MCF 10A (cell line): ENCODE measurements around the gene DEFB112. TPM values are rescaled to one million over a fixed set of nuclear protein-coding genes. Genes with fewer than 3 reads are reported as not detected.

Source experiments
- BruUV-seq: library from RNA; stranded (reverse); fragments of 400-500 nt; replicated peaks from 2 replicates; lab custom pipeline; 2021; lab: Mats Ljungman, UMichigan
- CTCF ChIA-PET: fragments of 300-600 bp; sonication (Branson Sonifier 250); formaldehyde crosslinking; extraction: SDS; loops from one replicate; lab custom pipeline; 2021; ENCODE audit warnings: antibody characterized with exemption, inconsistent platforms; lab: Yijun Ruan, JAX
- POLR2A ChIA-PET: fragments of 300-600, 350-650 bp; sonication (Branson Sonifier 250); formaldehyde crosslinking; extraction: SDS; loops from one replicate; lab custom pipeline; 2020; ENCODE audit warnings: antibody characterized with exemption, inconsistent platforms; lab: Yijun Ruan, JAX
- DNase-seq: peaks from one replicate; pipeline ENCODE4 v3.0.0-alpha.2; 2018; ENCODE audit not compliant: unreplicated experiment
- H3K27ac Mint-ChIP-seq: one replicate; pipeline ENCODE4 v1.8.0; 2022; ENCODE audit warnings: mild to moderate bottlenecking, low read depth, mixed read lengths; ENCODE audit not compliant: unreplicated experiment
- H3K27me3 Mint-ChIP-seq: one replicate; pipeline ENCODE4 v1.8.0; 2022; ENCODE audit warnings: mixed read lengths; ENCODE audit not compliant: insufficient read depth, unreplicated experiment
- H3K36me3 Mint-ChIP-seq: one replicate; pipeline ENCODE4 v1.8.0; 2022; ENCODE audit warnings: mild to moderate bottlenecking, moderate library complexity, mixed read lengths; ENCODE audit not compliant: insufficient read depth, unreplicated experiment
- H3K4me1 Mint-ChIP-seq: one replicate; pipeline ENCODE4 v1.8.0; 2022; ENCODE audit warnings: mixed read lengths; ENCODE audit not compliant: insufficient read depth, unreplicated experiment
- H3K4me3 Mint-ChIP-seq: one replicate; pipeline ENCODE4 v1.8.0; 2022; ENCODE audit warnings: mild to moderate bottlenecking, moderate library complexity, mixed read lengths; ENCODE audit not compliant: unreplicated experiment
- H3K9me3 Mint-ChIP-seq: one replicate; pipeline ENCODE4 v1.8.0; 2022; ENCODE audit warnings: mixed read lengths; ENCODE audit not compliant: unreplicated experiment
- CTCF ChIP-seq: fragments of 200-600 bp; IDR thresholded peaks from one replicate; pipeline ENCODE4 v1.8.0; 2022; ENCODE audit warnings: antibody characterized with exemption, mild to moderate bottlenecking; ENCODE audit not compliant: unreplicated experiment
- intact Hi-C: fragments of 100-400 bp; cut with micrococcal nuclease; formaldehyde crosslinking; loops from 2 replicates; pipeline ENCODE4 v1.14.1; 2022
- total RNA-seq: library from RNA; stranded (reverse); gene quantifications from 2 replicates; pipeline ENCODE4 v1.2.3, GENCODE V29; 2022

The DEFB112 gene
- total RNA-seq, 1 experiment from 2014 or later = not detected

DNA sequence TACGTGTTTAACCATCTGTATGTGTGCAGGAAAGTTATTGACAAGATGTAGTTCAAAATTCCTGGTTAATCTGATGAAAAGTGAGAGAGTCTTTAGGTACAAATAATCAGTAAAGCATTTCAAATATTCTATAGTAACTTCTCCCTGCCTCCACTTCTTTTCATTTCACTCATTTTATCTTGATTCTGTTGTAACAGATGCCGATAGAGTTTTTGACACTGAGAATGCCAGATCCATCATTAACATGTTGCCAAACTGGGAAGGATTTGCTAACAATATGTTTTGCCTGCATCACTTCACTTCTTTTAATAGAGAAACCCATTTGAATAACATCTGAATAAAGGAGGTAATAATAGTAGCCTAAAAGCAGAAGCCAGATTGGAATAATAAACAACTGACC, 20.4 kb upstream of the DEFB112 start:
- intact Hi-C loops = no loop called here
- BruUV-seq = no TSS peak
- no peak for TF ChIP-seq CTCF
- Mint-ChIP-seq H3K9me3 (no peaks in the 10 kb centered on the region), H3K36me3 (no peaks in the 10 kb centered on the region), H3K27ac (no peak overlapping the region), H3K4me1 (no peaks in the 10 kb centered on the region), H3K27me3 (peaks cover 54% of the 10 kb centered on the region), H3K4me3 (no peak overlapping the region)
- CTCF ChIA-PET = no interaction called here
- POLR2A ChIA-PET = no interaction called here
- no peak for DNase-seq

GRCh38 chr6:50062051-50062450, 12.3 kb upstream of the DEFB112 start:
- H3K4me1 Mint-ChIP-seq = no peaks in the 10 kb centered on the region
- no peak overlapping the region for H3K27ac Mint-ChIP-seq
- no TSS peak for BruUV-seq
- H3K9me3 Mint-ChIP-seq = no peaks in the 10 kb centered on the region
- peaks cover 42% of the 10 kb centered on the region for H3K27me3 Mint-ChIP-seq
- intact Hi-C loops = no loop called here
- no peaks in the 10 kb centered on the region for H3K36me3 Mint-ChIP-seq
- TF ChIP-seq CTCF = no peak
- CTCF ChIA-PET = interaction anchor here (0.9 to 1.2 kb wide), 3 partner anchors 9 to 39 kb away, joined by 3 read pairs; no protein-coding TSS in a partner anchor
- no peak overlapping the region for H3K4me3 Mint-ChIP-seq
- DNase-seq = peak; percentile 43
- POLR2A ChIA-PET = no interaction called here

GRCh38 chr6:50056242-50056641, 6.5 kb upstream of the DEFB112 start:
- H3K27me3 Mint-ChIP-seq = peaks cover 32% of the 10 kb centered on the region
- H3K36me3 Mint-ChIP-seq = no peaks in the 10 kb centered on the region
- H3K4me1 Mint-ChIP-seq = no peaks in the 10 kb centered on the region
- no peaks in the 10 kb centered on the region for H3K9me3 Mint-ChIP-seq
- no TSS peak for BruUV-seq
- ChIA-PET CTCF (no interaction called here), POLR2A (no interaction called here)
- intact Hi-C loops = no loop called here
- no peak for DNase-seq
- no peak overlapping the region for H3K4me3 Mint-ChIP-seq
- no peak overlapping the region for H3K27ac Mint-ChIP-seq
- TF ChIP-seq CTCF = no peak

- ChIA-PET POLR2A (no interaction called here), CTCF (no interaction called here)
- H3K27ac Mint-ChIP-seq = no peak overlapping the region
- TF ChIP-seq CTCF = no peak
- H3K27me3 Mint-ChIP-seq = peaks cover 52% of the 10 kb centered on the region
- H3K9me3 Mint-ChIP-seq = no peaks in the 10 kb centered on the region
- H3K36me3 Mint-ChIP-seq = no peaks in the 10 kb centered on the region
- no peak overlapping the region for H3K4me3 Mint-ChIP-seq
- intact Hi-C loops = no loop called here
- no TSS peak for BruUV-seq
- DNase-seq = no peak
- H3K4me1 Mint-ChIP-seq = no peaks in the 10 kb centered on the region
These were observed 2.7 kb downstream of the DEFB112 start for GRCh38 chr6:50047026-50047425.
